Cardiac septum (tissue), 1 donor: ENCODE data around the gene CCDC121. TPM values are rescaled to one million over a fixed set of nuclear protein-coding genes. Genes with fewer than 3 reads are reported as not detected.
"Not testable (repeated sequence)": the region's sequence is repeated elsewhere in the genome, so short reads cannot be mapped to it uniquely, and the experiment has no call there.

Source experiments
- DNase-seq: peaks from one replicate; pipeline ENCODE4 v3.0.0-alpha.2; 2020; ENCODE audit warnings: low spot score
- intact Hi-C: fragments of 100-400 bp; cut with DNase I; formaldehyde crosslinking; loops from one replicate; pipeline ENCODE4 v1.14.0; 2022
- total RNA-seq: library from RNA; stranded (reverse); fragmentation: NEBNext Ultra II Directional; extraction: Animal tissue kit (Norgen Biotek cat#: 25700); gene quantifications from one replicate; pipeline ENCODE4 v1.2.1, GENCODE V29; 2021
- donor health status: DM: no; HTN: no; CAD: no.

CCDC121 gene
- total RNA-seq, 1 donor from 2014 or later, result 3.5 TPM

GRCh38 chr2:27640722-27641245 lies 12.0 kb upstream of the CCDC121 start:
- DNase-seq, result no peak
- intact Hi-C loops, result no loop called here

DNA sequence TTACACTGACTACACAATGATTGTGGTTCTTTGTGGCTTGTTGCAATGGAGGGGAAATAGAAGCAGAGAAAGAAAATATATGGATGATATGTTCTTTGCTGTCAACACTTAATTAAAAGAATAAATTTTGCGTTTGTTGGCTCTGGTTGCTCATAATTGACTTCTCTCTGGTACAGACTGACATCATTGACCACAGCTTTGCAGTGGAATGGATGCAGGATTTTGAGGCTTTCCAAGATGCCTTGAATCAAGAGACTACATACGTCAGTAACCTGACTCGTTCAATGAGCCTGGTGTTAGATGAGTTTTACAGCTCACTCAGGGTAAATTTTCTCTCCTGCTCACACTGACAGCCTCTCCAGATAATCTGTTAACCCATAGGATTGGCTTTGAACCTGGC lies 9.9 kb upstream of the CCDC121 start:
- intact Hi-C loops, result no loop called here
- DNase-seq, result no peak

GRCh38 chr2:27638037-27638637 lies 9.3 kb upstream of the CCDC121 start:
- DNase-seq, result no peak
- intact Hi-C loops, result no loop called here

GRCh38 chr2:27636766-27637165 lies 8.0 kb upstream of the CCDC121 start:
- DNase-seq, result no peak
- intact Hi-C loops, result no loop called here

DNA sequence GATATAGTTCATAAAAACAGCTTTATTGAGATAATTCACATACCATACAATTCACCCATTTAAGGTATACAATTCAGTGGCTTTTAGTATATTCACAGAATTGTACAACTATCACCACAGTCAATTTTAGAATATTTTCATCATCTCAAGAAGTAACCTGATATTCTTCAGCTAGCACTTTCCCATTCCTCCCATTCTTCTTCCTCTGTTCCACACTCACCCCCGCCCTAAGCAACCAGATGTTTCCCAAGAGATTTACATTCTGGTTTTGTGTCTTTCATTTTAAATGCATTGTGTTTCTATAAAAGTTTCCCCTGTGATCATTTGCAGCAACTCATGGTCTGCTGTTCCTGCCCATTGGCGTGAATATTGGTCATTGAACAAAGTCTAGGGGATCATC lies 5.5 kb upstream of the CCDC121 start:
- DNase-seq, result no peak
- intact Hi-C loops, result loop anchor here (5.0 kb wide), 1 partner anchor 142 kb away; no protein-coding TSS in a partner anchor

GRCh38 chr2:27630257-27630656 lies 1.4 kb upstream of the CCDC121 start:
- not testable (repeated sequence) for DNase-seq
- intact Hi-C loops, result loop anchor here (5.0 kb wide), 1 partner anchor 138 kb away; no protein-coding TSS in a partner anchor

DNA sequence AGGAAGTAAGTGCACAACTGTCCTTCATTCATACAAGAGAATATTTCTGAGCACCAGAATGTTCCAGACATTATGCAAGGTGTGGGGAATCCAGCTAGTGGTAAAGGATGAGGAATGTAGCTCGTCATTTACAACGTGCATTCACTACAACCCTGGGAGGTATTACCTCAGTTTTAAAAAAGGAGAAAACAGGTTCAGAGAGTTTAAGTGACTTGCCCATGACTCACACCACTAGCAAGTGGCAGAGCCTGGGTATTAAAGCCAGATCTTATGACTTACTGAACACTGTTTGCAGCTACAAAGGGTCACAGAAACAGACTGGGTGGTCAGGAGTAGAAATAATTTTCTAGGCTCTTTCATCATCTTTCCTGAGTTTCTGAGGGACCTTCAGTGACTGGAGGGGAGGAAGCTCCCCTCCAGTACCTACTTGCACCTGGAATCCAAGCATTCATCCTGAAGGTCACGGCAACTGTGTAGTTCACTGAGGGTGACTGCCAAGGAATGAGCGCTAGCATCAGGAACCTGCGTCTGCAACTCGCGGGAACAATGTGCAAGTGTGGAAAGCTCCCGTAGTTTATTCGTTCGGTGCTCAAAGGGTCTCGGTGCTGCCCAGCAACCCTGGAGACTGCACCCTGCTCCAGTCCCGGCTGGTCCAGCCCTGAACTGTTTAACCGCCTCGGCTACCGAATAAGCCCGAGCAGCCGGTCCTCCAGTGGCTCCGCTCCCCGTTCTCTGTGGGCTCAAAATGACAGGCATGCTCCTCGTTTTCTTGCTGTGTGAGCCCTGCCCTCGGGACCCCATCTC lies 647 bp downstream of the CCDC121 start:
- no peak for DNase-seq
- intact Hi-C loops, result loop anchor here (2.0 to 5.0 kb wide), 2 partner anchors 34 to 45 kb away; partner anchors contain the start of genes SLC4A1AP, SUPT7L and ZNF512

GRCh38 chr2:27626921-27627320 lies 1.9 kb downstream of the CCDC121 start:
- DNase-seq, result not testable (repeated sequence)
- intact Hi-C loops, result loop anchor here (5.0 kb wide), 1 partner anchor 35 kb away; the partner anchor contains the start of genes SLC4A1AP and SUPT7L

GRCh38 chr2:27626323-27626722 lies 2.5 kb downstream of the CCDC121 start:
- intact Hi-C loops, result loop anchor here (5.0 kb wide), 1 partner anchor 36 kb away; the partner anchor contains the start of genes SLC4A1AP and SUPT7L
- DNase-seq, result not testable (repeated sequence)

DNA sequence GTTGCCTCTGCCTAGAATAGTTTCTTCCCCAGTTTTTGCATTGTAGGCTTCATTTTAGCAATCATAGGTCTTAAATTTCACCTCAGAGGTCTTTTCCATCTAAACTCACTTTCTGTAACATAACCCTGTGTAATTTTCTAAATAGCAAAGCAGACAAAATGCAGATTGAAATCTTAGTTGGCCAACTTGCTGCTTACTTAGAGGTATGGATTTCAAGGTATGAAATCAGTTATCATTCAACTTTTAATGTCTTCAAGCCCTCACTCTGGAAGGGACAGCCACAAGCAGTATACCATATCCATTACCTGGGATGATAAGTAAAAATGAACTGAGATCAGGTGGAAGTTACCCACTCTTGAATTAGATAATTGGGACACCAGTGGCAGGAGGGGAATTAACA lies 3.9 kb downstream of the CCDC121 start:
- DNase-seq, result no peak
- intact Hi-C loops, result loop anchor here (5.0 kb wide), 1 partner anchor 37 kb away; the partner anchor contains the start of genes SLC4A1AP and SUPT7L

DNA sequence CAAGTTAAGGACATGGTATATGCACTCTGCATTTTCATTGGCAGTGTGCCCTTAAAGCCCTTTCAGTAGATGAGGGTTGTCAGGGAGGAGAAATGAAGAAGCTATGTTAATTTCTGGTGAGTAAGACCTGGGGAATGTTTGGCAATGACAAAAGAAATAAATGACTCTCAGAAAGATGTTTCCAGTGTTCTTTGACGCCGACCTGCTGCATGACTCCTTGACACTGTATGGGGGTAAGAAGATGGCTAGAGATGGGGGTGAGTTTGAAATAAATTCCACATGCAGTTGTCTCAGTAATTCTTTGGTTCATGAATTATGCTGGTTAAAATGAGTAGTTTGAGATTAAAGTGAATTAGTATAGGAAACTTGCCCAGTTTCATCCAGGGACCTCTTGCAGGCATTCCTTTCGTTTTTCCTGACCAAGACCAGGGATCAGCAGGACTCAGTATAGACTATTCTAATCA lies 5.9 kb downstream of the CCDC121 start:
- intact Hi-C loops, result no loop called here

GRCh38 chr2:27621524-27621923 lies 7.3 kb downstream of the CCDC121 start:
- intact Hi-C loops, result no loop called here
- no peak for DNase-seq

More for the DNA sequence above, 5.9 kb downstream of the CCDC121 start:
- DNase-seq, result no peak

GRCh38 chr2:27615316-27615715 lies 13.5 kb downstream of the CCDC121 start:
- intact Hi-C loops, result no loop called here
- no peak for DNase-seq

GRCh38 chr2:27613985-27614384 lies 14.8 kb downstream of the CCDC121 start:
- intact Hi-C loops, result no loop called here
- no peak for DNase-seq

DNA sequence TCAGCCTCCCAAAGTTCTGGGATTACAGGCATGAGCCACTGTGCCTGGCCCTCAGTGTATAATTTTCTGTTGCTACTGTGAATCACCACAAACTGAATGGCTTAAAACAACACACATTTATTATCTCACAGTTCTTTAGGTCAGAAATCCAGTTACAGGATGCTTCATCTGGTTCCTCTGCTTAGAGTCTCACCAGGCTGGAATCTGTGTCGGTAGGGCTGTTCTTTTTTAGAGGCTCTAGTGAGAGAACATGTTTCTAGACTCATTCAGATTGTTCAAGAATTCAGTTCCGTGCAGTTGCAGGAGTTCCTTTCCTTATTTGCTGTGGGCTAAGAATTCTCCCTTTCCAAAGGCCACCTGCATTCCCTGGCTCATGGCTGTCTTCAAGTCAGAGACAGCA lies 22.2 kb downstream of the CCDC121 start:
- intact Hi-C loops, result no loop called here
- DNase-seq, result no peak

DNA sequence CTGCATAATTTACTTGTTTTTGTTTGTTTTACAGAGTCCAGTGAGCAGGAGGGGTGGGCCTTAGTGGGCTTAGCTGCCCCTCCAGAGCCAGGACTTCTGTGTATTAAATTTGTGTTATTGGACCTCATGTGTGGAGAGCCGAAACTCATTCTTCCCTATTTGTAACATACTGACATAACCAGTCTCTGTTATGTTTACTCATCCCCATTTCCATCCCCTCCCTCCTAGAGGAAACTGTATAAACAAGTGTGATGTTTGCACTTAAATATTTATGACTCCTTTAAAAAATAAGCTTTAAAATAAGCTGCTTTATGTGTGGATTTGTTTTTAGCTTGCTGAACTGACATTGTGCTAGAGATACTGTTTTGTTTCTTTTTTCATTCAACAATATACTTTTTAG lies 32.2 kb downstream of the CCDC121 start:
- intact Hi-C loops, result no loop called here
- no peak for DNase-seq

- intact Hi-C loops, DNase-seq: not testable (repeated sequence)
These were observed 33.4 kb downstream of the CCDC121 start for GRCh38 chr2:27595412-27595811.

GRCh38 chr2:27594020-27594703 lies 34.6 kb downstream of the CCDC121 start:
- intact Hi-C loops, DNase-seq: not testable (repeated sequence)

- DNase-seq, result no peak
- intact Hi-C loops, result no loop called here
These were observed 35.6 kb downstream of the CCDC121 start for GRCh38 chr2:27593240-27593639.

GRCh38 chr2:27591745-27592144 lies 37.1 kb downstream of the CCDC121 start:
- intact Hi-C loops, result no loop called here
- DNase-seq, result no peak
